GM23338 (cell line): Measurements from ENCODE around the gene UEVLD.

ENCODE experiments used
- CREB1 ChIP-seq: fragments of 250-450 bp; sonication (Bioruptor Pico); IDR thresholded peaks from 2 replicates; pipeline ENCODE4 v1.5.0; 2020; ENCODE audit warnings: low read depth, mild to moderate bottlenecking, moderate library complexity
- EZH2 ChIP-seq: fragments of 200-600 bp; sonication (generic); IDR thresholded peaks from one replicate; pipeline ENCODE4 v1.8.0; 2017; ENCODE audit warnings: antibody characterized with exemption, mild to moderate bottlenecking, low read depth; ENCODE audit not compliant: unreplicated experiment
- POLR2AphosphoS5 ChIP-seq: IDR thresholded peaks from 2 replicates; pipeline ENCODE4 v1.6.1; 2016; ENCODE audit warnings: antibody characterized with exemption, low read depth
- REST ChIP-seq: IDR thresholded peaks from one replicate; pipeline ENCODE4 v1.6.1; 2018; ENCODE audit warnings: antibody characterized with exemption; ENCODE audit not compliant: unreplicated experiment
- STAT1 ChIP-seq: IDR thresholded peaks from one replicate; pipeline ENCODE4 v1.6.1; 2016; ENCODE audit warnings: antibody characterized with exemption; ENCODE audit not compliant: unreplicated experiment
- TF ChIP-seq, protein P1 (sequence below), 2 experiments: fragments of 200-600 bp in 1 of 2; sonication (generic) in 1 of 2; conservative IDR thresholded peaks; 2 replicates each; pipeline versions ENCODE4 v1.5.1 to v1.6.1; 2016 to 2017; ENCODE audit warnings: antibody characterized with exemption in 2 of 2, low read depth in 2 of 2, mild to moderate bottlenecking in 2 of 2, moderate library complexity in 1 of 2

GRCh38 chr11:18522388-18522787, 66.1 kb downstream of the UEVLD start:
- TF ChIP-seq, protein P1, sequence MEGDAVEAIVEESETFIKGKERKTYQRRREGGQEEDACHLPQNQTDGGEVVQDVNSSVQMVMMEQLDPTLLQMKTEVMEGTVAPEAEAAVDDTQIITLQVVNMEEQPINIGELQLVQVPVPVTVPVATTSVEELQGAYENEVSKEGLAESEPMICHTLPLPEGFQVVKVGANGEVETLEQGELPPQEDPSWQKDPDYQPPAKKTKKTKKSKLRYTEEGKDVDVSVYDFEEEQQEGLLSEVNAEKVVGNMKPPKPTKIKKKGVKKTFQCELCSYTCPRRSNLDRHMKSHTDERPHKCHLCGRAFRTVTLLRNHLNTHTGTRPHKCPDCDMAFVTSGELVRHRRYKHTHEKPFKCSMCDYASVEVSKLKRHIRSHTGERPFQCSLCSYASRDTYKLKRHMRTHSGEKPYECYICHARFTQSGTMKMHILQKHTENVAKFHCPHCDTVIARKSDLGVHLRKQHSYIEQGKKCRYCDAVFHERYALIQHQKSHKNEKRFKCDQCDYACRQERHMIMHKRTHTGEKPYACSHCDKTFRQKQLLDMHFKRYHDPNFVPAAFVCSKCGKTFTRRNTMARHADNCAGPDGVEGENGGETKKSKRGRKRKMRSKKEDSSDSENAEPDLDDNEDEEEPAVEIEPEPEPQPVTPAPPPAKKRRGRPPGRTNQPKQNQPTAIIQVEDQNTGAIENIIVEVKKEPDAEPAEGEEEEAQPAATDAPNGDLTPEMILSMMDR (conservative IDR thresholded peaks at IDR 0.05; ENCODE audit: low read depth in 2 of 2), result peak in 1 of 2 experiments; percentile 32; a peak in 2 of 4 replicates
- TF ChIP-seq EZH2 (no peak), POLR2AphosphoS5 (no peak), STAT1 (no peak), CREB1 (CRISPR knock-in tag) (no peak), REST (no peak)
